ELR (cell line): ENCODE data around the gene TFIP11.

ENCODE experiments used
- DNase-seq: peaks from one replicate; pipeline ENCODE4 v3.0.0-alpha.2; 2015; ENCODE audit warnings: low read depth

TFIP11 gene

DNA sequence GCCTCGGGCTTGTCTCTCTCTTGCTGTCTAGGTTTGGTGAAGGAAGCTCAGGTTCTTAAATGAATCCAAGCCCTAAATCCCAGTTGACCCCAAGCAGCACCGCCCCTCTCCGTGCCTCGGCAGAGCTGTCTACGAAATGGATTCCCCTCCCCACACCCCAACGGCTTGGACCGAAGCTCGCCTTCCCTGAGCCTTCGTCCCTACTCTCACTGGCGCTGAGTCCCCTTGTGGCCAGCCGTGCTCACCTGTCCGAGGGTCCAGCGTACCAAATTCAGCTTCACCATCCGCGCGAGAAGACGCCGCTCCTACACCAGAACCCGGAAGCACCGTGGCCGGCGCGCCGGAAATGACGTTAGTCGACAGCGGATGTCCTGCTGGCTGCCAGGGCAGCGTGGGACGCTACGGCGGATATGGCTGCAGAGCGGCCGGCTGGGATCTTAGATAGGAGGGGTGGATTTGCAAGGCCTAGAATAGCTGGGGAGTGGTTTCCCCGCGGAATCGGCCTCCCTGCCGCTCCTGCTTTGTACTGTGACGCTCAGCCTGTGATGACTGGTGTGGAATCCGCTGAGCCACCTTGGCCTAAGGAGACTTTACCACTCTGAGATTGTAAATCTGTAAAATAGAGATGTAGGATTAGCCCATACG lies at the start of gene TFIP11:
Gene TFIP11 (minus strand): TSS at position 325 of the 645 bp plus-strand sequence. CDS start 2,201 bp downstream, outside the sequence.
- peak; percentile 92 for DNase-seq

DNA sequence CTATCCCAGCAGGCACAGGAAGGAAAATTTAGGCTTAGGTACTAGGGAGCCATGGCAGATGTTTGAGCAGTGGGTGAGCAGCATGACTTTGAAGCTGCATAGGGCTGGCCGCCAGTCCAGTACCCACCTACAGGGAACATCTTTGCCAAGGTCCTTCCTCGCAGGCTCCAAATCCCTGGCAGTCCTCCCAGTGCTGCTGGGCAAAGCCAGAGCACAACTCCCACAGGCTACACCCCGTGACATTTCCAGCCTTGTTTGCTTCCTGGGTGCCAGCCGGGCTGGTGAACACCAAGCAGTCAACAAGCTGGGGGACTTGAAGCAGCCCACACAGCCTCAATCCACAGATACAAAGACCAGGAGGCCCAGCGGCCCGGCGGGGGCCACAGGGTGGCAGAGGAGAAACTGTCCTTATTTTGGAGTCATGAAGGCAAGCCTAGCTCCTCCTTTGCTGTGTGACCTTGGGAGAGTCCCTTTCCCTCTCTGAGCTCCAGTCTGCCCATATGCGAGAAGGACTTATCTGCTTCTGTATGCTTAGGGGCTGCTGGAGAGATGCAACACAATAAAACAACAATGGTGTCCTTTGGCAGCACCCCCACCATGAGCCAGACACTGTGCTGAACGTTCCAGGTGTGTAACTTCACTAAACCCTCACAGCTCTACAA lies 49.6 kb upstream of the TFIP11 start:
- no peak for DNase-seq

DNA sequence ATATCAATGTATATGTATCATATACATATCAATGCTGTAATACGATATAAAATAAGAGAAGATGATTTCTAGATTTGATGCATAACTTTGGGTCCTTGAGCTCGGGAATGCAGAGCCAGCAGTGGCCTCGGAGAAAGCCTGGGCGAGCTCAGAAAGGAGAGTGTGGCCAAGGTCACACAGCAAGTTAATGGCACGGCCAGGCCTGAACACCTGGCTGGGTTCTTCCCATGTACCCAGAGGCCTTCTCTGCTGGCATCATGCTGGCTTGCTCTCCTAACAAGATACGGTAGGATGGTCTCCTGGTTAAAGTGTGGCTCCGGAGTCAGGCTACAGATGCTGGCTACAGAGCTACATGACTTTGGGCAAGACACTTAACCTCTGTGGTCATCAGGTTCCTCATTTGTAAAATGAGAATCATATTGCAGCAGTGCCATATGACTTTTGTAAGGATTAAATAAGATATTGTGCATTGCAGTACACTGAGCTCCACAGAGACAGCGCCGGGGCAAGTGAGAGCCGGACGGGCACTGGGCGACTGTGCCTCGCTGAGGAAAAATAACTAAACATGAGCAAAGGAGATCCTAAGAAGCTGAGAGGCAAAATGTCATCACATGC lies 47.8 kb upstream of the TFIP11 start:
- no peak for DNase-seq

- DNase-seq, result no peak
Observed at GRCh38 chr22:26558248-26558895, 46.1 kb upstream of the TFIP11 start.

GRCh38 chr22:26556904-26557303 lies 44.6 kb upstream of the TFIP11 start:
- DNase-seq, result no peak

- DNase-seq, result no peak
Observed at GRCh38 chr22:26555478-26555877, 43.2 kb upstream of the TFIP11 start.

GRCh38 chr22:26554956-26555355 lies 42.7 kb upstream of the TFIP11 start:
- DNase-seq, result no peak

DNA sequence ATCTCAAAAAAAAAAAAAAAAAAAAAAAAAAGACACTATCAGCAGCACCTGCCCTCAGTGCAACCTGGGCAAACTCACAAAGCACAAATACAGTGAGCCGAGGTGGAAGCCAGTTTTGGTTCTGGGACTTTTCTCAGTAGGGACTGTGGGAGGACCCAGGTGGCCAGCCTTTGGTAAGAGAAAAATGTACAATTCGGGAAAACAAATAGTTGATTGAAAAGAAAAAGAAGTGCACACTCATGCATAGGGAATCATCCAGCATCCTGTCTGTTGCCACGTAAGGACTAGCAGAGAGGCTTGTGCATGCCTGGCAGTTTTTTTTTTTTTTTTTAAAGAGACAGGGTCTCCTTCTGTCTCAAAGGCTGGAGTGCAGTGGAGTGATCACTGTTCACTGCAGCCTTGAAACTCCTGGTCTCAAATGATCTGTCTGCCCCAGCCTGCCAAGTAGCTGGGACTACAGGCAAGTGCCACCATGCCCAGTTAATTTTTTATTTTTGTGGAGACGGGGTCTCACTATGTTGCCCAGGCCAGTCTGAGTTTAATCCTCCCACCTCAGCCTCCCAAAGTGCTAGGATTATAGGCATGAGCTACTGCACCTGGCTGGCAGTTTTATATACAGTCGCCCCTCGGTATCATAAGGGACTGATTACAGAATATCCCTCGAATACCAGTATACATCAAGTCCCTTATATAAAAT lies 40.9 kb upstream of the TFIP11 start:
- peak; percentile 93 for DNase-seq

- DNase-seq, result peak; percentile 60
Observed at GRCh38 chr22:26552466-26552865, 40.2 kb upstream of the TFIP11 start.

- DNase-seq, result no peak
Observed at GRCh38 chr22:26551568-26551967, 39.3 kb upstream of the TFIP11 start.

DNA sequence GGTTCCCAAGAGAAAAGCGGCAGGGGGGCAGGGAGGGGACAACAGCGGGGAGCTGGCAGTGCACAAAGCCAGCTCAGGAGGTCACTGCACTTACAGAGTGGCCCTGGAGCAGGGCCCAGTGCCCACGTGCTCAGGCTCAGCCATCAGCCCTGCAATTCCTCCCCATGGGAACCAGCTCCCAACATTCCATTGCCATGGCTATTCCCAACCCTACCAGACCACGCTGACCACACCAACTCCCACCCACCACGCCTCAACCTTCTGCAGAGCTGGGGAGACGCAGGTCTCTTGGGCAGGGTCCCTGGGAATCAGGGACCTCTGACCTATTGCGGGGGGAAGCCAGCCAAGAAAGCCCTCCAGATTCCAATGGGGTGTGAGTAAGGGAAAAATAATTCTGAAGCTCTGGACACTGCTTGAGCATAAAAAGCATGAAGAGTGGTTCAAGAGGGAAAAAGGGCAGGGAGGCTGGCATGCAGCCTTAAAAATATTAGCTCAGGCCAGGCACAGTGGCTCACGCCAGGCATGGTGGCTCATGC lies 38.3 kb upstream of the TFIP11 start:
- peak; percentile 92 for DNase-seq

DNA sequence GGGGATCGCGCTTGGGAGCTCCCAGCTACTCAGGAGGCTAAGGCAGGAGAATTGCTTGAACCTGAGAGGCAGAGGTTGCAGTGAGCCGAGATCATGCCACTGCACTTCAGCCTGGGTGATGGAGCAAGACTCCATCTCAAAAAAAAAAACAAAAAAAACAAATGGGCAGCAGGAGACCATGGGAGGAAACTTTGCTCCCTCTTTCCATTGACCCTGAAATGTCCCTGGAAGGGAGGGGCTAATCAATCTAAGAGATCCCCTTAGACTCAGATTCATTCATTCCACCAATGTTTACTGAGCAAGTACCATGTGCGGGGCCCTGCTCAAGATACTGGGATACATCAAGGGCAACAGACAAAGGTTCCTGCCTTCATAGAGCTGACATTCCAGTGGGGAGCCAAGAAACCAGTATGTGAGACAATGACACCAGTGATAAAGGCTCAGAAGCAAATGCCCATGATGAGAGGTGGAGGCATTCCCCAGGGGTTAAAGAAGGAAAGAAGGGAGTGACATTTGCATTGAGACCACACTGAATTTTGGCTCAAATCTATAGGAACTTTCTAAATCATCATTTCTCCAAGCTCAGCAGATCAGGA lies 37.7 kb upstream of the TFIP11 start:
- DNase-seq, result no peak

- no peak for DNase-seq
Observed at GRCh38 chr22:26548984-26549383, 36.7 kb upstream of the TFIP11 start.

GRCh38 chr22:26548303-26548702 lies 36.0 kb upstream of the TFIP11 start:
- DNase-seq, result no peak

GRCh38 chr22:26547837-26548236 lies 35.6 kb upstream of the TFIP11 start:
- DNase-seq, result no peak

GRCh38 chr22:26547426-26547825 lies 35.2 kb upstream of the TFIP11 start:
- peak; percentile 69 for DNase-seq

DNA sequence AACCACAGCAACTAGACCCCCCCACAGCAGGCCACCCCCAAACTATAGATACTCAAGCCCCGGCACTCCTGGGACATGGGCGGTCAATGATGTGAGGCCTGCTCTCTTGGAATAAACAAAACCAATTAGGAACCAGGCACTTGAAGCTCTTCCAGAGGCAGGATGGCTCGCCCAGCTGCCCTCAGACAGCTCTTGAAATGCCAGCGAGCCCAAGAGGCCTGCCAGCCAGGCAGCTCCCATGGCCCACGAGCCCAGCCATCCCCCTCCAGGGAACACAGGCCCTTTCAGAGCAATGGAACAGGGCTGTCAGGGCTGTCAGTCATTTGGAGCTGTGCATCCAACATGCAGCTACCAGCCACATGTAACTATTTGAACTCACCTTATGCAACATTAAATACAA lies 34.0 kb upstream of the TFIP11 start:
- DNase-seq, result no peak

DNA sequence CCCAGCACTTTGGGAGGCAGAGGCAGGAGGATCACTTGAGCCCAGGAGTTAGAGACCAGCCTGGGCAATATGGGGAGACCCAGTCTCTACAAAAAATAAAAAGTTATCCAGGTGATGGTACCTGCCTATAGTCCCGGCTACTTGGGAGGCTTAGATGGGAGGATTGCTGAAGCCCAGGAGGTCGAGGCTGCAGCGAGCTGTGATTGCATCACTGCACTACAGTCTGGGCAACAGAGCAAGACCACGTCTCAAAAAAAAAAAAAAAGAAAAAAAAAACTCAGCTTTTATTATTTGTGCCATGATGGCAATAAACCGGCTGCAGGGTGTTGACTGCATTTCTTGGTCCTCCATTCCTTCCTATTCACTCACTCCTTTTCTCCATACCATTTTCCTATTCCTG lies 33.6 kb upstream of the TFIP11 start:
- no peak for DNase-seq

DNA sequence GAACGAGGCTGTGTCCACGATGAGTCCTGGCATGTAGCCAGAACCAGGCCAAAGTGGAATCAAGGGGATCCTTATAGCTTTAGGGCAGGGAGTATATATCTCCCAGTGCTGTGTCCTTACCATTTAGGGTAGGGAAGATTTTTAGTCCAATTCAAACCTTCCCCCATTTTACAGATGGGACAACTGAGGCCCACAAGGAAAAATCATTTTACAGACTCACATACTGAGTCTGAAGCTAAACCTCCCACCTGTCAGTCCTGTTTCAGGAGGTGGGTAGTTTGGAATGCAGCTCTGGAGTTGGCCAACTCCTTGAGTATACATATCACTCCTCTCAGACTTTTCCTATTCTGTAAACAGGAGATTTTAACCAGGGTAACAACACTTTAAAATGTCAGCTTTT lies 33.1 kb upstream of the TFIP11 start:
- no peak for DNase-seq

DNA sequence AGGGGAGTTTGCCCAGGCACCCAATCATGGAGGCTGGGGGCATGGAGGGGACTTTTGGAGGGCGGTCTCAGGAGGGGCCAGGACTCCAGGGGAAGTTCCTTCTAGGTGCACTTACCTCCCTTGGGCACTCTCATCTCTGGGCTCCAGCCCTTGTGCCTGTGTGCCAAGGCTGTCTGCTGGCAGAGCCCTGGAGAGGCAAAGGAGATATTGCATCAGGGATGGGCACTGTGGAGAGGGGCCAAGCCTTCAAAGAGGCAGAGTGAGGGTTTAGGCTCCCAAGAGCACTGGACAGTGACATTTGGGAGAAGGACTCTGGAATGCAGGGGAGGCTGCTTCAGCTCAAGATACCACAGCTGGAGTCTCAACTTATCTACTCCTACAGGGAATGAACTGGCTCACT lies 32.2 kb upstream of the TFIP11 start:
- DNase-seq, result no peak

DNA sequence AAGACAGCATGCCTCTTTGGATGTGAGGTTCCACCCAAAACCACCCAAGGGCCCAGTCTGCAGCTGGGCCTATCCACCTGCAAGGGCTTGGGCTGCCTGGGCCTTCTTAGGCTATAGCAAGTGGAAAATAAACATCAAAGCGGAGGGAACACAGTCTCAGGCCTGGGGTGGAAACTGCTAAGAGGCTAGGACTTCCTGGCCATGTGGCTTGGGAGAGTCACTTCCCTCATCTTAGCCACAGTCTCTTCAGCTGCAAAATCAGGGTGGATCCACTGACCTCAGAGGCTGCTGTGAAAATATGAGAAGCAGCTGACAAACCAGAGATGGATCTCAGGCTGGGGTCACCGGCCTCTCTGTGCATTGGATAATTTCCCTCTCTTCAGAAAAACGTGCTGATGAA lies 30.6 kb upstream of the TFIP11 start:
- no peak for DNase-seq
